HS-5 (cell line): ENCODE data around the gene RGS19.

Experiments used
- DNase-seq: peaks from one replicate; pipeline ENCODE4 v3.0.0-alpha.2; 2012; ENCODE audit warnings: low read depth

The RGS19 gene

GRCh38 chr20:64077094-64077493, 2.2 kb downstream of the RGS19 start:
- DNase-seq = no peak

GRCh38 chr20:64076061-64076997, 3.0 kb downstream of the RGS19 start:
- no peak for DNase-seq

GRCh38 chr20:64075556-64075955, 3.8 kb downstream of the RGS19 start:
- no peak for DNase-seq

GRCh38 chr20:64074963-64075362, 4.4 kb downstream of the RGS19 start:
- no peak for DNase-seq

- no peak for DNase-seq
Measured at GRCh38 chr20:64074184-64074789, 5.0 kb downstream of the RGS19 start.

- DNase-seq = no peak
Measured at GRCh38 chr20:64073476-64074183, 5.7 kb downstream of the RGS19 start.

GRCh38 chr20:64072498-64073063, 6.7 kb downstream of the RGS19 start:
- no peak for DNase-seq

GRCh38 chr20:64071341-64072332, 7.7 kb downstream of the RGS19 start:
- DNase-seq = no peak

GRCh38 chr20:64070244-64070993, 8.9 kb downstream of the RGS19 start:
- DNase-seq = no peak

GRCh38 chr20:64069614-64070243, 9.6 kb downstream of the RGS19 start:
- no peak for DNase-seq

- no peak for DNase-seq
Measured at GRCh38 chr20:64069209-64069613, 10.1 kb downstream of the RGS19 start.

- DNase-seq = no peak
Measured at GRCh38 chr20:64068386-64069208, 10.7 kb downstream of the RGS19 start.

GRCh38 chr20:64067733-64068307, 11.5 kb downstream of the RGS19 start:
- DNase-seq = no peak

GRCh38 chr20:64067005-64067632, 12.2 kb downstream of the RGS19 start:
- DNase-seq = no peak

GRCh38 chr20:64065974-64066343, 13.4 kb downstream of the RGS19 start:
- peak; percentile 92 for DNase-seq

- DNase-seq = no peak
Measured at GRCh38 chr20:64065062-64065973, 14.0 kb downstream of the RGS19 start.

GRCh38 chr20:64064145-64064698, 15.1 kb downstream of the RGS19 start:
- no peak for DNase-seq
